ENCODE results near the gene CCDC92B.

Gene CCDC92B

GRCh38 chr17:2710071-2710802 is 39.2 kb downstream of the CCDC92B start:
- no peak for TF ChIP-seq CTCF (IDR thresholded peaks at IDR 0.05; ENCODE audit: low read depth, low read length)
- TF ChIP-seq POLR2A (IDR thresholded peaks at IDR 0.05; ENCODE audit: extremely low read depth, insufficient read length): no peak
- TF ChIP-seq MYC (IDR thresholded peaks at IDR 0.05; ENCODE audit: low read depth, low read length): no peak
- no peak for TF ChIP-seq MAX (IDR thresholded peaks at IDR 0.05; ENCODE audit: low read depth, low read length)
- peak overlapping the region; percentile 87 for H3K4me3 ChIP-seq (ENCODE audit: low read depth, low read length)
- DNase-seq (ENCODE audit: low read depth): peak; percentile 37

- TF ChIP-seq POLR2A (IDR thresholded peaks at IDR 0.05; ENCODE audit: extremely low read depth, insufficient read length) (no peak), CTCF (IDR thresholded peaks at IDR 0.05; ENCODE audit: low read depth, low read length) (no peak), MAX (IDR thresholded peaks at IDR 0.05; ENCODE audit: low read depth, low read length) (no peak), MYC (IDR thresholded peaks at IDR 0.05; ENCODE audit: low read depth, low read length) (no peak)
- peak; percentile 65 for DNase-seq (ENCODE audit: low read depth)
- H3K4me3 ChIP-seq (ENCODE audit: low read depth, low read length): peak overlapping the region; percentile 87
Observed at GRCh38 chr17:2709183-2709661, 40.2 kb downstream of the CCDC92B start.

GRCh38 chr17:2708585-2709182 is 40.8 kb downstream of the CCDC92B start:
- TF ChIP-seq POLR2A (IDR thresholded peaks at IDR 0.05; ENCODE audit: extremely low read depth, insufficient read length) (no peak), MAX (IDR thresholded peaks at IDR 0.05; ENCODE audit: low read depth, low read length) (no peak), CTCF (IDR thresholded peaks at IDR 0.05; ENCODE audit: low read depth, low read length) (no peak), MYC (IDR thresholded peaks at IDR 0.05; ENCODE audit: low read depth, low read length) (no peak)
- no peak for DNase-seq (ENCODE audit: low read depth)
- H3K4me3 ChIP-seq (ENCODE audit: low read depth, low read length): peak overlapping the region; percentile 87

- TF ChIP-seq MYC (IDR thresholded peaks at IDR 0.05; ENCODE audit: low read depth, low read length) (no peak), CTCF (IDR thresholded peaks at IDR 0.05; ENCODE audit: low read depth, low read length) (peak; percentile 13)
- DNase-seq (ENCODE audit: low read depth): peak; percentile 31
- no peak overlapping the region for H3K4me3 ChIP-seq (ENCODE audit: low read depth, low read length)
Observed at GRCh38 chr17:2707721-2708584, 41.5 kb downstream of the CCDC92B start.

GRCh38 chr17:2706911-2707510 is 42.4 kb downstream of the CCDC92B start:
- no peak overlapping the region for H3K4me3 ChIP-seq (ENCODE audit: low read depth, low read length)
- DNase-seq (ENCODE audit: low read depth): no peak

More at GRCh38 chr17:2706911-2707510, 42.4 kb downstream of the CCDC92B start:
- no peak for TF ChIP-seq MAX (IDR thresholded peaks at IDR 0.05; ENCODE audit: low read depth, low read length)
- no peak for TF ChIP-seq CTCF (IDR thresholded peaks at IDR 0.05; ENCODE audit: low read depth, low read length)
- TF ChIP-seq POLR2A (IDR thresholded peaks at IDR 0.05; ENCODE audit: extremely low read depth, insufficient read length): no peak

All from NB4 (cell line).